Measurements from ENCODE around the gene SIGLEC10.

DNA sequence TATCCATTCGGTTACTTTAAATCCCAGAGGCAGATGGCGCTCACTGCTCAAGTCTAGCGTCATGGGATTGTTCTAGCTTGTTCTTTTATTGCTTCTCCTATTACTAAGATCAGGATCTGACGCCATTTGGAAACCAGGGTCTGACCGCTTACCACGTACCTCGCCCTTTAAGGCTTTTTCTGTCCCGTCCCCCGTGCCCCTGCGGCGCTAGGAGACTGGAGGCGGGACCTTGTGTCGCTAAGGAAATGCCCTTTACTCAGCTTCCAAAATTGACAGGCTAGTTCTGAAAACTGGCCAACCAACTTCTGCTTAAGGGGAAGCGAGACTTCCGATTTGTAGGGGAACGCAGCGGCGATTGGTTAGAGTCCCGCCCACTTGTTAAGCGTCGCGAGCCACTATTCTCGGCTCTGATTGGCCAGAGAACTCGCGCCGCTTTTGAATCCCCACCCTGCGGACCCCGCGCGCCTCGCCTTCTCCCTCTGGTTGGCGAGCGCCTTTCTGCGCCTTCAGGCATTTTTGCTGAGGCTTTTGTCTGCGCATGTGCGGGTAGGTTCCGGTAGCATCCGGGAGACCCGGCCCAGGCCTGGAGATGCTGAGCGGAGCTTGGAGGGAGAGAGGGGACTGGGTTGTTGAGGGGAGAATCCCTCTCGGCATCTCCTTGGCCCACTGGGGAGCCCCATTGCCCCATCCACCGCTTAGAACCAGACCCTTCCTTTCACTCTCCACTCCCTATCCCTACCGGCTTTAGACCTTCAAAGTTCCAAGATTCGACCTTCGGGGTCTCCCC, 23.2 kb downstream of the SIGLEC10 start:
- TF ChIP-seq POLR2A (IDR thresholded peaks at IDR 0.05; ENCODE audit: low read depth, low read length) (0 out of 2 replicates have a peak, but pooled peaks have one; percentile 46), CHD1 (IDR thresholded peaks at IDR 0.05; ENCODE audit: low read depth, low read length) (no peak), MXI1 (IDR thresholded peaks at IDR 0.05; ENCODE audit: borderline replicate concordance, low read depth, low read length) (no peak), RAD21 (IDR thresholded peaks at IDR 0.05; ENCODE audit: low read length) (no peak)
- TF ChIP-seq, protein P1, sequence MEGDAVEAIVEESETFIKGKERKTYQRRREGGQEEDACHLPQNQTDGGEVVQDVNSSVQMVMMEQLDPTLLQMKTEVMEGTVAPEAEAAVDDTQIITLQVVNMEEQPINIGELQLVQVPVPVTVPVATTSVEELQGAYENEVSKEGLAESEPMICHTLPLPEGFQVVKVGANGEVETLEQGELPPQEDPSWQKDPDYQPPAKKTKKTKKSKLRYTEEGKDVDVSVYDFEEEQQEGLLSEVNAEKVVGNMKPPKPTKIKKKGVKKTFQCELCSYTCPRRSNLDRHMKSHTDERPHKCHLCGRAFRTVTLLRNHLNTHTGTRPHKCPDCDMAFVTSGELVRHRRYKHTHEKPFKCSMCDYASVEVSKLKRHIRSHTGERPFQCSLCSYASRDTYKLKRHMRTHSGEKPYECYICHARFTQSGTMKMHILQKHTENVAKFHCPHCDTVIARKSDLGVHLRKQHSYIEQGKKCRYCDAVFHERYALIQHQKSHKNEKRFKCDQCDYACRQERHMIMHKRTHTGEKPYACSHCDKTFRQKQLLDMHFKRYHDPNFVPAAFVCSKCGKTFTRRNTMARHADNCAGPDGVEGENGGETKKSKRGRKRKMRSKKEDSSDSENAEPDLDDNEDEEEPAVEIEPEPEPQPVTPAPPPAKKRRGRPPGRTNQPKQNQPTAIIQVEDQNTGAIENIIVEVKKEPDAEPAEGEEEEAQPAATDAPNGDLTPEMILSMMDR (conservative IDR thresholded peaks at IDR 0.05; ENCODE audit: low read depth, low read length), result no peak

All from IMR-90 (cell line).